ENCODE data around the gene C5. TPM values are rescaled to one million over a fixed set of nuclear protein-coding genes. Genes with fewer than 3 reads are reported as not detected.
"Not testable (repeated sequence)": the region's sequence is repeated elsewhere in the genome, so short reads cannot be mapped to it uniquely, and the experiment has no call there.

C5 gene
- total RNA-seq, 6 donors from 2014 or later: 7.1 to 18.9 (median 16.8) TPM

GRCh38 chr9:121038362-121038761 is 11.7 kb downstream of the C5 start:
- no peaks in the 10 kb centered on the region for H3K27me3 ChIP-seq
- ATAC-seq (ENCODE audit: low FRiP score in 2 of 2): no peak

GRCh38 chr9:121035717-121036116 is 14.4 kb downstream of the C5 start:
- H3K9me3 ChIP-seq; H3K36me3 ChIP-seq; H3K27me3 ChIP-seq; H3K4me1 ChIP-seq; DNase-seq; H3K4me3 ChIP-seq; H3K27ac ChIP-seq; ATAC-seq (ENCODE audit: low FRiP score in 2 of 2): not testable (repeated sequence)

More at GRCh38 chr9:121038362-121038761, 11.7 kb downstream of the C5 start:
- 83 to 89% methylated on average over 2 of the region's 2 CpGs for WGBS, 2 donors
- H3K36me3 ChIP-seq: no peaks in the 10 kb centered on the region
- no peaks in the 10 kb centered on the region for H3K9me3 ChIP-seq
- H3K4me1 ChIP-seq: no peaks in the 10 kb centered on the region
- no peak overlapping the region for H3K27ac ChIP-seq
- no peak for DNase-seq
- no peak for TF ChIP-seq CTCF (IDR thresholded peaks at IDR 0.05)
- no peak for TF ChIP-seq EP300 (IDR thresholded peaks at IDR 0.05)
- no peak overlapping the region for H3K4me3 ChIP-seq

- WGBS, 2 donors: 70 to 77% methylated on average over 2 of the region's 2 CpGs
- Histone ChIP-seq H3K4me1 (no peaks in the 10 kb centered on the region), H3K4me3 (no peak overlapping the region), H3K36me3 (peaks cover 0 to 5% (median 0%) of the 10 kb centered on the region in 4 donors), H3K27me3 (no peaks in the 10 kb centered on the region), H3K27ac (no peak overlapping the region), H3K9me3 (no peaks in the 10 kb centered on the region)
- no peak for TF ChIP-seq POLR2AphosphoS5 (IDR thresholded peaks at IDR 0.05)
- no peak for TF ChIP-seq EP300 (IDR thresholded peaks at IDR 0.05)
- TF ChIP-seq CTCF (IDR thresholded peaks at IDR 0.05): no peak
- TF ChIP-seq POLR2A (IDR thresholded peaks at IDR 0.05): no peak
- ATAC-seq (ENCODE audit: low FRiP score in 2 of 2): no peak
- DNase-seq: no peak
Observed at GRCh38 chr9:121034529-121034928, 15.5 kb downstream of the C5 start.

GRCh38 chr9:121029469-121029868 is 20.6 kb downstream of the C5 start:
- H3K27me3 ChIP-seq: no peaks in the 10 kb centered on the region
- TF ChIP-seq POLR2A (IDR thresholded peaks at IDR 0.05) (no peak), EP300 (IDR thresholded peaks at IDR 0.05) (no peak), POLR2AphosphoS5 (IDR thresholded peaks at IDR 0.05) (no peak), CTCF (IDR thresholded peaks at IDR 0.05) (no peak)
- H3K4me3 ChIP-seq: no peak overlapping the region
- no peak for DNase-seq
- no peak for ATAC-seq (ENCODE audit: low FRiP score in 2 of 2)
- 59 to 63% methylated on average over 1 of the region's 1 CpG for whole genome bisulfite sequencing, 2 donors
- H3K9me3 ChIP-seq: no peaks in the 10 kb centered on the region
- H3K36me3 ChIP-seq: peaks cover 0 to 5% (median 0%) of the 10 kb centered on the region in 4 donors
- H3K27ac ChIP-seq: no peak overlapping the region
- H3K4me1 ChIP-seq: no peaks in the 10 kb centered on the region

GRCh38 chr9:121028285-121028684 is 21.8 kb downstream of the C5 start:
- WGBS, 2 donors: 72 to 74% methylated on average over 4 of the region's 4 CpGs

GRCh38 chr9:121026768-121027167 is 23.3 kb downstream of the C5 start:
- ATAC-seq (ENCODE audit: low FRiP score in 2 of 2) (no peak), DNase-seq (no peak)
- no peak for TF ChIP-seq POLR2AphosphoS5 (IDR thresholded peaks at IDR 0.05)
- TF ChIP-seq POLR2A (IDR thresholded peaks at IDR 0.05): no peak
- H3K27ac ChIP-seq: no peak overlapping the region
- H3K9me3 ChIP-seq: no peaks in the 10 kb centered on the region
- peaks cover 0 to 9% (median 0%) of the 10 kb centered on the region in 4 donors for H3K36me3 ChIP-seq
- no peaks in the 10 kb centered on the region for H3K4me1 ChIP-seq
- H3K27me3 ChIP-seq: no peaks in the 10 kb centered on the region
- no peak overlapping the region for H3K4me3 ChIP-seq

More at GRCh38 chr9:121028285-121028684, 21.8 kb downstream of the C5 start:
- H3K4me1 ChIP-seq; H3K4me3 ChIP-seq; H3K27me3 ChIP-seq; H3K9me3 ChIP-seq; H3K27ac ChIP-seq; DNase-seq; ATAC-seq (ENCODE audit: low FRiP score in 2 of 2); H3K36me3 ChIP-seq: not testable (repeated sequence)

All from upper lobe of left lung (tissue), 6 donors.